OCI-LY3 (cell line): ENCODE measurements around the gene PTTG1IP.
A peak's percentile ranks its signal among the peaks of the same experiment; 100 is the strongest.
"Not testable (repeated sequence)": the region's sequence is repeated elsewhere in the genome, so short reads cannot be mapped to it uniquely, and the experiment has no call there.

Source experiments
- H2AFZ ChIP-seq: fragments of 200-600, 300-600 bp; shearing (Covaris generic); 2 replicates; pipeline ENCODE4 v1.6.0; 2014; ENCODE audit warnings: antibody characterized with exemption, low read depth, low read length
- H3K27ac ChIP-seq: fragments of 200-600, 300-600 bp; sonication (generic); 2 replicates; pipeline ENCODE4 v1.5.1; 2014; ENCODE audit warnings: mild to moderate bottlenecking, low read length, moderate library complexity, mixed read lengths
- H3K27me3 ChIP-seq: fragments of 200-600, 300-600 bp; sonication (generic); 2 replicates; pipeline ENCODE4 v1.6.1; 2014; ENCODE audit warnings: low read depth, low read length, mixed read lengths
- H3K36me3 ChIP-seq: fragments of 200-600, 300-600 bp; sonication (generic); replicated peaks from 2 replicates; pipeline ENCODE3; 2014; ENCODE audit warnings: low read depth, low read length, mixed read lengths
- H3K4me1 ChIP-seq: fragments of 300-600, 200-600 bp; sonication (generic); 2 replicates; pipeline ENCODE4 v1.6.1; 2014; ENCODE audit warnings: low read length, mixed read lengths
- H3K4me2 ChIP-seq: fragments of 200-600, 300-600 bp; sonication (generic); 2 replicates; pipeline ENCODE4 v1.6.1; 2014; ENCODE audit warnings: low read length, mixed read lengths
- H3K4me3 ChIP-seq: fragments of 300-600, 200-600 bp; sonication (generic); 2 replicates; pipeline ENCODE4 v1.5.1; 2014; ENCODE audit warnings: antibody characterized with exemption, mild to moderate bottlenecking, low read length, moderate library complexity
- H3K79me2 ChIP-seq: fragments of 300-600, 200-600 bp; shearing (Covaris generic); 2 replicates; pipeline ENCODE4 v1.6.1; 2014; ENCODE audit warnings: mild to moderate bottlenecking, low read length, mixed read lengths
- H3K9ac ChIP-seq: fragments of 300-600, 200-600 bp; shearing (Covaris generic); 2 replicates; pipeline ENCODE4 v1.6.0; 2014; ENCODE audit warnings: mild to moderate bottlenecking, low read length, moderate library complexity
- H3K9me3 ChIP-seq: fragments of 200-600, 300-600 bp; shearing (Covaris generic); 2 replicates; pipeline ENCODE4 v1.6.1; 2014; ENCODE audit warnings: low read length, mixed read lengths; ENCODE audit not compliant: insufficient read depth
- H4K20me1 ChIP-seq: fragments of 200-600, 300-600 bp; sonication (generic); 2 replicates; pipeline ENCODE4 v1.6.1; 2016; ENCODE audit warnings: low read length, mixed read lengths; ENCODE audit not compliant: insufficient read depth
- EZH2phosphoT487 ChIP-seq: fragments of 200-600 bp; shearing (Covaris generic); IDR thresholded peaks from 2 replicates; pipeline ENCODE4 v1.6.1; 2018; ENCODE audit warnings: antibody characterized with exemption, mixed run types, low read depth
- TF ChIP-seq, protein P1 (sequence below): fragments of 200-600, 300-600 bp; sonication (generic); IDR thresholded peaks from 2 replicates; pipeline ENCODE4 v1.5.1; 2014; ENCODE audit warnings: antibody characterized with exemption, low read length, low read depth

PTTG1IP gene

DNA sequence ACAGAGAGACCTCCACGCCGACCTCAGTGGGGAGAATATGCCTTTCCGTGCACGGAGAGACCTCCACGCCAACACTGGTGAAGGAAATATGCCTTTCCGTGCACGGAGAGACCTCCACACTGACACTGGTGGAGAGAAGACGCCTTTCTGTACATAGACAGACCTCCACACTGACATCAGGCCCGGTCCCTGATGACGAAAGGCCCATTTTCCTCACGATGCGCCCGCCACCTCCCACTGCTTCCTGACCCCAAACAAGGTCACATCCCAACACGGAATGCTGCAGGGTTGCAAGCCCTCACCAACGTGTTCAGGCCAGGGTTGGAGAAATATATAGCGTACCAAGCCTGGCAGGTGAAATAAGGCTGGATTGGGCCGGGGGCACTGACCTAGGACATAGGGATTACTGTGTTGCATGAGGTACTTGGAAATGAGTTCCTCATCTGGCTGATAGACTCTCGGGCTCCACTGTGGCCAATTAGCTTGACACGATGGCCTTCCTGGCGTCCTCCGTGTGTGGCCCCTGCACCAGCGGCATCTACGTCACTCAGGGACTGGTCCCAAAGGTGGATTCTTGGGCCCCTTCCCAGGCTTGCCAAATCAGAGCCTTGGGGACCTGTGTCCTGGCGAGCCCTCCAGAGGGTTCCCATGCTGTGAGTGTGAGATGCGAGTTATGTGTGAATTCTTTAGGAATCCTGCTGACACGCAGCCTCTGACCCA lies 39.1 kb downstream of the PTTG1IP start:
- Histone ChIP-seq H3K36me3 (no peaks in the 10 kb centered on the region), H3K27me3 (no peaks in the 10 kb centered on the region), H2AFZ (no peak overlapping the region), H3K27ac (no peak overlapping the region), H3K4me3 (no peak overlapping the region), H3K9ac (no peak overlapping the region), H4K20me1 (no peaks in the 10 kb centered on the region), H3K4me1 (peaks cover 9% of the 10 kb centered on the region), H3K4me2 (no peak overlapping the region), H3K9me3 (no peaks in the 10 kb centered on the region), H3K79me2 (no peaks in the 10 kb centered on the region)
- TF ChIP-seq, protein P1, sequence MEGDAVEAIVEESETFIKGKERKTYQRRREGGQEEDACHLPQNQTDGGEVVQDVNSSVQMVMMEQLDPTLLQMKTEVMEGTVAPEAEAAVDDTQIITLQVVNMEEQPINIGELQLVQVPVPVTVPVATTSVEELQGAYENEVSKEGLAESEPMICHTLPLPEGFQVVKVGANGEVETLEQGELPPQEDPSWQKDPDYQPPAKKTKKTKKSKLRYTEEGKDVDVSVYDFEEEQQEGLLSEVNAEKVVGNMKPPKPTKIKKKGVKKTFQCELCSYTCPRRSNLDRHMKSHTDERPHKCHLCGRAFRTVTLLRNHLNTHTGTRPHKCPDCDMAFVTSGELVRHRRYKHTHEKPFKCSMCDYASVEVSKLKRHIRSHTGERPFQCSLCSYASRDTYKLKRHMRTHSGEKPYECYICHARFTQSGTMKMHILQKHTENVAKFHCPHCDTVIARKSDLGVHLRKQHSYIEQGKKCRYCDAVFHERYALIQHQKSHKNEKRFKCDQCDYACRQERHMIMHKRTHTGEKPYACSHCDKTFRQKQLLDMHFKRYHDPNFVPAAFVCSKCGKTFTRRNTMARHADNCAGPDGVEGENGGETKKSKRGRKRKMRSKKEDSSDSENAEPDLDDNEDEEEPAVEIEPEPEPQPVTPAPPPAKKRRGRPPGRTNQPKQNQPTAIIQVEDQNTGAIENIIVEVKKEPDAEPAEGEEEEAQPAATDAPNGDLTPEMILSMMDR: no peak
- no peak for TF ChIP-seq EZH2phosphoT487

DNA sequence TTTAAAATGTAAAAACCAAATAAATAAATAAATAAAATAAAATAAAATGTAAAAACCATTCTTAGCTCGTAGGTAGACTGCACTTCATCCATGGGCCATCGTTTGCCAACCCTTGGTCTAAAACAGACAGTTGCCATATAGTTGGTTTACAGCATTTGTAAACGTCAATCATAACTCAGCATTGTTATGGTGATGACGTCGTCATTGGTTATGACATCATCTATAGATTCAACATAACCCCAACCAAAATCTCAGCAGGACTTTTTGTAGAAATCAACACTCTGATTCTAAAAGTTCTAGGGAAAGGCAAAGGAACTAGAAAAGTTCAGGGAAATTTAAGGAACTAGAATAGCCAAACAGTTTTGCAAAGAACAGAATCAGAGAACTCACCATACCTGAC lies 39.8 kb downstream of the PTTG1IP start:
- Histone ChIP-seq H3K27me3 (no peaks in the 10 kb centered on the region), H3K9ac (no peak overlapping the region), H3K79me2 (no peaks in the 10 kb centered on the region), H3K4me3 (no peak overlapping the region), H4K20me1 (no peaks in the 10 kb centered on the region), H3K36me3 (no peaks in the 10 kb centered on the region), H2AFZ (no peak overlapping the region), H3K9me3 (0 out of 2 replicates have a peak, but pooled peaks cover 4% of the 10 kb centered on the region), H3K27ac (no peak overlapping the region), H3K4me1 (peaks cover 9% of the 10 kb centered on the region), H3K4me2 (no peak overlapping the region)
- TF ChIP-seq, protein P1: no peak
- TF ChIP-seq EZH2phosphoT487: no peak

DNA sequence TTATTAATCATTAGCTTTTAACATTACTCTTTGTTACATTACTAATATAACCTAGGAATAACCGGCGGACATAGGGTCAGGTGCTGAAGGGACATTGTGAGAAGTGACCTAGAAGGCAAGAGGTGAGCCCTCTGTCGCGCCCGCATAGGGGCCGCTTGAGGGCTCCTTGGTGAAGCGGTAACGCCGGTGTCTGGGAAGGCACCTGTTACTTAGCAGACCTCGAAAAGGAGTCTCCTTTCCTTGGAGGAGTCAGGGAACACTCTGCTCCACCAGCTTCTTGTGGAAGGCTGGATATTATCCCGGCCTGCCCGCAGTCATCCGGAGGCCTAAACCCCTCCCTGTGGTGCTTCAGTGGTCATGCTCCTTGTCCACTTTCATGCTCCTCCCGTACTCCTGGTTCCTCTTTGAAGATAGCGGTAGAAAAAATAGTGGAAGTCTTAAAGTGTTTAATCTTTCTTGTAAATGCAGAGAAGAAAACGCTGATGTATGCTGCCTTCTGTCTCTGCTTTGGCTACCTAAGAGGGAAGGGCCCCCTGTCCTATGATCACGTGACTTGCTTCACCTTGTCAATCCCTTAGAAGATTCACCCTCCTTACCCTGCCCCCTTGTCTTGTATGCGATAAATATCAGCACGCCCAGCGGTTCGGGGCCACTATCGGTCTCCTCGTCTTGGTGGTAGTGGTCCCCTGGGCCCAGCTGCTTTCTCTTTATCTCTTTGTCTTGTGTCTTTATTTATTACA lies 40.8 kb downstream of the PTTG1IP start:
- H2AFZ ChIP-seq: not testable (repeated sequence)

DNA sequence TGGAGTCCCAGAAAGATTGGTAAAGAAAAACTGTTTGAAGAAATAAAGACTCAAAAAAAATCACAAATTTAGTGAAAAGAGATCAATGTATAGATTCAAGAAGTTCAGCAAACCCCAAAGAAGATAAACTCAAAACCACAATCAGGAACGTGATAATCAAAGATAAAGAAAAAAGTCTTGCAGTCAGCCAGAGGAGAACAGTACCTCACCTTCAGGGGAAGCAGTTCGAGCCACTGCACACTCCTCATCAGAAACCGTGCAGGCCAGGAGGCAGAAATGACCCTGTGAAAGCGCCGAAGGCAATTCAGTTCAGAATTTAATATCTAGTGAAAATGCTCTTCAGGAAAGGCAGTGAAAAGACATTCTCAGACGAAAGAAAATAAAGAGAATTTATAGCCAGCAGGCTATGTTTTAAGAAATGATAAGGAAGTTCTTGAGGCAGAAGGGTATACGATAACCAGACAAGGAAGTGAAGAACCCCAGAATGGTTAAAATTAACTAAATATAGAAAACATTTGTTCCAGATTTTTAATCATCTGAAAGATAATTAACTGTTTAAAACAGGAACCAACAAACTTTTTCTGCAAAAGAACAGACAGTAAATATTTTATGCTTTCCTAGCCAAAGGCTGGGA lies 42.1 kb downstream of the PTTG1IP start:
- H4K20me1 ChIP-seq: no peaks in the 10 kb centered on the region
- no peak overlapping the region for H3K27ac ChIP-seq
- peaks cover 3% of the 10 kb centered on the region; the same call in 1 of the 2 replicates for H3K27me3 ChIP-seq
- H3K9ac ChIP-seq: no peak overlapping the region
- H3K36me3 ChIP-seq: no peaks in the 10 kb centered on the region
- H3K79me2 ChIP-seq: no peaks in the 10 kb centered on the region
- no peak for TF ChIP-seq EZH2phosphoT487
- TF ChIP-seq, protein P1: no peak
- H2AFZ ChIP-seq: peak overlapping the region; percentile 67
- H3K4me3 ChIP-seq: no peak overlapping the region
- H3K4me2 ChIP-seq: peak overlapping the region; percentile 50
- H3K9me3 ChIP-seq: peaks cover 9% of the 10 kb centered on the region; the same call in 1 of the 2 replicates
- H3K4me1 ChIP-seq: peaks cover 9% of the 10 kb centered on the region

More for the DNA sequence above, 40.8 kb downstream of the PTTG1IP start:
- H3K79me2 ChIP-seq, H3K9ac ChIP-seq, H3K27me3 ChIP-seq, H3K4me2 ChIP-seq, H3K27ac ChIP-seq, H3K4me1 ChIP-seq, H3K9me3 ChIP-seq, H4K20me1 ChIP-seq, H3K4me3 ChIP-seq, H3K36me3 ChIP-seq: not testable (repeated sequence)
